SK-N-SH (cell line): ENCODE measurements around the gene INO80C. TPM values are rescaled to one million over a fixed set of nuclear protein-coding genes. Genes with fewer than 3 reads are reported as not detected.
"Not testable (repeated sequence)": the region's sequence is repeated elsewhere in the genome, so short reads cannot be mapped to it uniquely, and the experiment has no call there.

Source experiments
- CTCF ChIA-PET: fragments of 300-600, 350-600 bp; formaldehyde crosslinking; extraction: SDS; loops from one replicate; lab custom pipeline; 2021; lab: Yijun Ruan, JAX
- POLR2A ChIA-PET: fragments of 350-600 bp; sonication (Branson Sonifier 250); formaldehyde crosslinking; extraction: SDS; loops from one replicate; lab custom pipeline; 2020; ENCODE audit warnings: antibody characterized with exemption, inconsistent platforms; lab: Yijun Ruan, JAX
- DNase-seq: peaks from one replicate; pipeline ENCODE4 v3.0.0; 2012
- H2AFZ ChIP-seq: fragments of 200-600 bp; sonication (generic); 2 replicates; pipeline ENCODE4 v1.8.1; 2016; ENCODE audit warnings: antibody characterized with exemption, mild to moderate bottlenecking, low read depth
- H3F3A ChIP-seq: fragments of 200-600 bp; sonication (generic); replicated peaks from 2 replicates; pipeline ENCODE3; 2016; ENCODE audit warnings: antibody characterized with exemption, mild to moderate bottlenecking; ENCODE audit not compliant: insufficient read depth
- H3K27ac ChIP-seq, 2 experiments: fragments of 200-500 bp in 1 of 2; fragments of 200-600 bp in 1 of 2; sonication (Bioruptor generic) in 1 of 2; sonication (generic), shearing (Covaris generic) in 1 of 2; 2 replicates each; pipeline versions ENCODE4 v1.5.1 to v1.6.1; 2014 to 2016; ENCODE audit warnings: low read depth in 2 of 2, inconsistent platforms in 1 of 2, low read length in 1 of 2, mild to moderate bottlenecking in 1 of 2, mixed read lengths in 1 of 2
- H3K27me3 ChIP-seq: fragments of 200-600 bp; sonication (generic), shearing (Covaris generic); 2 replicates; pipeline ENCODE4 v1.6.1; 2016; ENCODE audit warnings: mixed run types; ENCODE audit not compliant: insufficient read depth
- H3K36me3 ChIP-seq, 2 experiments: fragments of 200-500 bp in 1 of 2; fragments of 200-600 bp in 1 of 2; sonication (Bioruptor generic) in 1 of 2; sonication (generic) in 1 of 2; replicated peaks in 1 of 2; 2 replicates each; pipeline versions ENCODE3 to v1.5.1; 2014 to 2016; ENCODE audit warnings: low read length in 1 of 2, mild to moderate bottlenecking in 1 of 2; ENCODE audit not compliant: insufficient read depth in 2 of 2, control insufficient read depth in 1 of 2
- H3K4me1 ChIP-seq, 2 experiments: fragments of 200-500 bp in 1 of 2; fragments of 200-600 bp in 1 of 2; sonication (Bioruptor generic) in 1 of 2; sonication (generic), shearing (Covaris generic) in 1 of 2; 2 replicates each; pipeline versions ENCODE4 v1.5.1 to v1.6.1; 2014 to 2016; ENCODE audit warnings: low read depth in 1 of 2, low read length in 1 of 2, mixed run types in 1 of 2; ENCODE audit not compliant: insufficient read depth in 2 of 2, control insufficient read depth in 1 of 2
- H3K4me2 ChIP-seq: fragments of 200-600 bp; sonication (generic), shearing (Covaris generic); 2 replicates; pipeline ENCODE4 v1.6.1; 2017; ENCODE audit warnings: mixed run types
- H3K4me3 ChIP-seq, 2 experiments: fragments of 200-500 bp in 1 of 2; fragments of 200-600 bp in 1 of 2; sonication (Bioruptor generic) in 1 of 2; sonication (generic), shearing (Covaris generic) in 1 of 2; 2 replicates each; pipeline versions ENCODE4 v1.5.1 to v1.8.1; 2014 to 2016; ENCODE audit warnings: low read depth in 2 of 2, inconsistent platforms in 1 of 2, low read length in 1 of 2, mild to moderate bottlenecking in 1 of 2, mixed read lengths in 1 of 2, moderate library complexity in 1 of 2
- H3K79me2 ChIP-seq: fragments of 200-600 bp; sonication (generic); 2 replicates; pipeline ENCODE4 v1.8.1; 2017; ENCODE audit warnings: mild to moderate bottlenecking; ENCODE audit not compliant: insufficient read depth
- H3K9ac ChIP-seq: fragments of 200-600 bp; sonication (generic); 2 replicates; pipeline ENCODE4 v1.6.1; 2017; ENCODE audit warnings: mixed run types
- H3K9me2 ChIP-seq: fragments of 200-600 bp; sonication (generic); 2 replicates; pipeline ENCODE4 v1.6.1; 2017; ENCODE audit warnings: mixed run types
- H3K9me3 ChIP-seq: fragments of 200-600 bp; sonication (generic); 2 replicates; pipeline ENCODE4 v1.6.1; 2017; ENCODE audit warnings: mixed run types, mild to moderate bottlenecking, moderate library complexity
- H4K20me1 ChIP-seq: fragments of 200-600 bp; sonication (generic); 2 replicates; pipeline ENCODE4 v1.6.1; 2017; ENCODE audit warnings: mild to moderate bottlenecking, mixed run types; ENCODE audit not compliant: insufficient read depth
- CHD2 ChIP-seq: fragments of 150-350 bp; IDR thresholded peaks from 2 replicates; pipeline ENCODE4 v1.6.1; 2018; ENCODE audit warnings: low read length; ENCODE audit not compliant: partially characterized antibody
- EP300 ChIP-seq, 2 experiments: IDR thresholded peaks; 2 replicates each; pipeline versions ENCODE4 v1.4.0 to v1.6.1; 2012; ENCODE audit warnings: borderline replicate concordance in 1 of 2, low read depth in 1 of 2, low read length in 1 of 2
- EZH2phosphoT487 ChIP-seq: fragments of 200-600 bp; sonication (generic); IDR thresholded peaks from 2 replicates; pipeline ENCODE4 v1.6.1; 2017; ENCODE audit warnings: low read depth, mixed run types, mild to moderate bottlenecking, antibody characterized with exemption, moderate library complexity, borderline replicate concordance
- FOXM1 ChIP-seq: IDR thresholded peaks from 2 replicates; pipeline ENCODE4 v1.4.0; 2012; ENCODE audit warnings: low read depth, mild to moderate bottlenecking
- GATA2 ChIP-seq: sonication (generic); formaldehyde crosslinking; IDR thresholded peaks from 2 replicates; pipeline ENCODE4 v1.5.0; 2020; ENCODE audit warnings: mild to moderate bottlenecking, missing genetic modification reagents
- JUND ChIP-seq: IDR thresholded peaks from 2 replicates; pipeline ENCODE4 v1.4.0; 2012
- MAX ChIP-seq: IDR thresholded peaks from 2 replicates; pipeline ENCODE4 v1.4.0; 2012; ENCODE audit warnings: low read depth
- NFIC ChIP-seq: IDR thresholded peaks from 2 replicates; pipeline ENCODE4 v1.4.0; 2012; ENCODE audit warnings: borderline replicate concordance
- NRF1 ChIP-seq: IDR thresholded peaks from 2 replicates; pipeline ENCODE4 v1.6.1; 2012; ENCODE audit warnings: low read depth, mild to moderate bottlenecking, low read length
- POLR2AphosphoS5 ChIP-seq: IDR thresholded peaks from 2 replicates; pipeline ENCODE4 v1.6.1; 2012; ENCODE audit warnings: low read depth, low read length
- RAD21 ChIP-seq: IDR thresholded peaks from 2 replicates; pipeline ENCODE4 v1.6.1; 2012; ENCODE audit warnings: mild to moderate bottlenecking, low read length
- RFX5 ChIP-seq: IDR thresholded peaks from 2 replicates; pipeline ENCODE4 v1.6.1; 2012; ENCODE audit warnings: mild to moderate bottlenecking, improper control_type of control experiment, low read length
- RXRA ChIP-seq: IDR thresholded peaks from 2 replicates; pipeline ENCODE4 v1.4.0; 2012; ENCODE audit warnings: low read depth, mild to moderate bottlenecking, borderline replicate concordance
- SIN3A ChIP-seq: IDR thresholded peaks from 2 replicates; pipeline ENCODE4 v1.6.1; 2012; ENCODE audit warnings: low read depth, mild to moderate bottlenecking, low read length, moderate library complexity, borderline replicate concordance
- SMC3 ChIP-seq: IDR thresholded peaks from 2 replicates; pipeline ENCODE4 v1.6.1; 2012; ENCODE audit warnings: low read depth, low read length, improper control_type of control experiment
- TAF1 ChIP-seq: IDR thresholded peaks from 2 replicates; pipeline ENCODE4 v1.6.1; 2012; ENCODE audit warnings: low read depth, mild to moderate bottlenecking, low read length, moderate library complexity, borderline replicate concordance
- WGBS: methylation state at CpG from one replicate; pipeline ENCODE4 v1.1.6; 2017; ENCODE audit warnings: low lambda C conversion rate; 5-methylcytosine and 5-hydroxymethylcytosine counted together
- polyA plus RNA-seq, 3 experiments: library from polyadenylated mRNA; depleted of rRNA; stranded (reverse); fragments of >200 nt; gene quantifications; 2 replicates each; pipeline ENCODE4 v1.2.3, GENCODE V29; 2012
- TF ChIP-seq, protein P1 (sequence below): fragments of 200-600 bp; sonication (generic); IDR thresholded peaks from 2 replicates; pipeline ENCODE4 v1.6.1; 2017; ENCODE audit warnings: antibody characterized with exemption, mild to moderate bottlenecking, moderate library complexity

Gene INO80C
- polyA plus RNA-seq, 1 of the 3 experiments (the other 2 are of a cell fraction) = 17.0 TPM

DNA sequence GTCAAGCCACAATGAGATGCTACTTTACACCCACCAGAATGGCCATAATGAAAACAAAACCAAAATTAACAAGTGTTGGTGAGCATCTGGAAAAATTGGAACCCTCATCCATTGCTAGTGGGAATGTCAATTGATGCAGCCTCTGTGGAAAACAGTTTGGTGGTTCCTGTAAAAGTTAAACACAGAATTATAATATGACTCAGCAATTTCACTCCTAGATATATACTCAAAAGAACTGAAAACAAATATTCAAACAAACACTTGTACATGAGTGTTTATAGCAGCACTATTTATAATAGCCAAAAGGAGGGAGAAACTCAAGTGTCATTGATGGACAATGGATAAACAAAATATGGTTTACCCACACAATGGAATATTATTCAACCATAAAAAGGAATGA, 43.0 kb downstream of the INO80C start:
- H3K27ac ChIP-seq = no peak overlapping the region
- peaks cover 7 to 10% of the 10 kb centered on the region in 2 experiments; a peak in 2 of 4 replicates for H3K4me1 ChIP-seq
- H3K9me3 ChIP-seq = no peaks in the 10 kb centered on the region; the same call in 1 of the 2 replicates
- H3F3A ChIP-seq = no peaks in the 10 kb centered on the region
- H3K9me2 ChIP-seq = no peaks in the 10 kb centered on the region
- no peak overlapping the region for H3K4me3 ChIP-seq
- no peaks in the 10 kb centered on the region for H3K36me3 ChIP-seq
- CTCF ChIA-PET = no interaction called here
- no peak for DNase-seq
- no peak for TF ChIP-seq MAX
- TF ChIP-seq FOXM1 = no peak
- TF ChIP-seq TAF1 = no peak
- TF ChIP-seq CHD2 = no peak
- TF ChIP-seq JUND = no peak
- no peak for TF ChIP-seq POLR2AphosphoS5
- TF ChIP-seq, protein P1, sequence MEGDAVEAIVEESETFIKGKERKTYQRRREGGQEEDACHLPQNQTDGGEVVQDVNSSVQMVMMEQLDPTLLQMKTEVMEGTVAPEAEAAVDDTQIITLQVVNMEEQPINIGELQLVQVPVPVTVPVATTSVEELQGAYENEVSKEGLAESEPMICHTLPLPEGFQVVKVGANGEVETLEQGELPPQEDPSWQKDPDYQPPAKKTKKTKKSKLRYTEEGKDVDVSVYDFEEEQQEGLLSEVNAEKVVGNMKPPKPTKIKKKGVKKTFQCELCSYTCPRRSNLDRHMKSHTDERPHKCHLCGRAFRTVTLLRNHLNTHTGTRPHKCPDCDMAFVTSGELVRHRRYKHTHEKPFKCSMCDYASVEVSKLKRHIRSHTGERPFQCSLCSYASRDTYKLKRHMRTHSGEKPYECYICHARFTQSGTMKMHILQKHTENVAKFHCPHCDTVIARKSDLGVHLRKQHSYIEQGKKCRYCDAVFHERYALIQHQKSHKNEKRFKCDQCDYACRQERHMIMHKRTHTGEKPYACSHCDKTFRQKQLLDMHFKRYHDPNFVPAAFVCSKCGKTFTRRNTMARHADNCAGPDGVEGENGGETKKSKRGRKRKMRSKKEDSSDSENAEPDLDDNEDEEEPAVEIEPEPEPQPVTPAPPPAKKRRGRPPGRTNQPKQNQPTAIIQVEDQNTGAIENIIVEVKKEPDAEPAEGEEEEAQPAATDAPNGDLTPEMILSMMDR = no peak
- TF ChIP-seq RAD21 = no peak
- TF ChIP-seq SMC3 = no peak
- TF ChIP-seq SIN3A = no peak
- TF ChIP-seq RFX5 = no peak
- TF ChIP-seq EP300 (IDR thresholded peaks at IDR 0.05; ENCODE audit: borderline replicate concordance in 1 of 2, low read depth in 1 of 2, low read length in 1 of 2) = no peak
- no peak for TF ChIP-seq EZH2phosphoT487
- TF ChIP-seq GATA2 (CRISPR knock-in tag) = no peak
- TF ChIP-seq RXRA = no peak
- no peak for TF ChIP-seq NRF1
- no peak for TF ChIP-seq NFIC
- TF ChIP-seq, all 33 proteins: peak for 0
- POLR2A ChIA-PET = no interaction called here
- H4K20me1 ChIP-seq = no peaks in the 10 kb centered on the region
- no peak overlapping the region for H3K4me2 ChIP-seq
- H2AFZ ChIP-seq = no peak overlapping the region
- H3K79me2 ChIP-seq = no peaks in the 10 kb centered on the region
- H3K27me3 ChIP-seq = no peaks in the 10 kb centered on the region
- no peak overlapping the region for H3K9ac ChIP-seq

- CTCF ChIA-PET, H3F3A ChIP-seq, POLR2A ChIA-PET, H4K20me1 ChIP-seq, H3K4me3 ChIP-seq, H3K9me3 ChIP-seq, H3K36me3 ChIP-seq, H3K27me3 ChIP-seq, H3K4me2 ChIP-seq, H2AFZ ChIP-seq, H3K27ac ChIP-seq, DNase-seq, H3K9me2 ChIP-seq, H3K9ac ChIP-seq, H3K79me2 ChIP-seq, H3K4me1 ChIP-seq: not testable (repeated sequence)
- WGBS = 56% methylated on average over 1 of the region's 4 CpGs
Observed at GRCh38 chr18:35453065-35453464, 44.7 kb downstream of the INO80C start.
